ENCODE data around the gene RECQL5.
"Not testable (repeated sequence)": the region's sequence is repeated elsewhere in the genome, so short reads cannot be mapped to it uniquely, and the experiment has no call there.

RECQL5 gene

DNA sequence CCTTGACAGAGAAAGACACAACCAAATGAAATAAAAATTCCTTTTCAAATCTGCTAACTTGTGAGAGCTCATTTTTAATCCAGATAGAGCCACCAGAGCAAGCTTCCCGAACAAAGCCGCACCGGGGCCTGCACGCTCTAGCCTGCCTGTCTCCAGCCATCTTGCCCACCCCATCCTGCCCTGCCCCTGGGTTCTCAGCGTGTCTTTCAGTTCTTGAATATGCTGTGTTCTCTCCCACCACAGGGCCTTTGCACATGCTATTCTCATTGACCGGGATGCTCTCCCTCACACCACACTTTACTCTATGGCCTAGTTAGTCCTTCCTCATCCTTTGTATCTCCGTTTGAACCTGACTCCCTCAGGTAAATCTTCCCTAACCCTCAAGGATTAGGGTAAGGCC is 19.0 kb downstream of the RECQL5 start:
- no peak for DNase-seq (ENCODE audit: low read depth, low spot score)

DNA sequence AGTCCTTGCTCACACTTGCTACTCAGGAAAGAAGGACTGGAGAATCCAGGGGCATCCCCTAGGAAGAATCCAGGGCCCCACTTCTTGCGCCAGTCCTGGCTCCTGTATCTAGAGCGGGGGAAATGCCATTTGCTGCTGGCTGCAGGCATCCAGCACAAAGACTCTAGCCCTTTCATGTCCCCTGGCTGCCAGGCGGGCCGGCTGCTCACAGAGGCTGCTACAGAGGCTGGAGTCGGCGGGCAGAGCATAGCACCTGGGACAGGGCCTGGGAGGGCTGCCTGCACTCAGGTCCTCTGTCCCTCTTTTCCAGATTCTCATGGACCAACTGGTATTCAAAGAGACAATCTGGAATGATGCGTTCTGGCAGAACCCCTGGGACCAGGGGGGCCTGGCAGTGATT is 19.9 kb downstream of the RECQL5 start:
- no peak for DNase-seq (ENCODE audit: low read depth, low spot score)

DNA sequence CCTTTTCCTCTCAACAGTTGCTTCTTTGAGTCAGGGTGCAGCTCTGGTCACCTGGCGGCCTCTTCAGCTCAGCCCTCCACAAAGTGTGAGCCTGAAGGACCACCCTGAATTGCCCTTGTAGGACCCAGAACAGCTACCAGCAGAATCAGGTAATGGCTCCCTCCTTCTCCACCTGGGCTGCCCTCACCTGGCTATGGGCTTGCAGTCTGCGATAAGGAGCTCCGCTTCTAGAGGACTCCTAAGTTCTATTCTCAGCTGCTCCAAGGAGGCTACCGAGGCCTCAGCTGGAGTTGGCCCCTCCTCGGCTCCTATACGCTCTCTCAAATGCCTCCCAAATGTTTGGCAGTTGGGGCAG is 20.3 kb downstream of the RECQL5 start:
- DNase-seq (ENCODE audit: low read depth, low spot score): no peak

DNA sequence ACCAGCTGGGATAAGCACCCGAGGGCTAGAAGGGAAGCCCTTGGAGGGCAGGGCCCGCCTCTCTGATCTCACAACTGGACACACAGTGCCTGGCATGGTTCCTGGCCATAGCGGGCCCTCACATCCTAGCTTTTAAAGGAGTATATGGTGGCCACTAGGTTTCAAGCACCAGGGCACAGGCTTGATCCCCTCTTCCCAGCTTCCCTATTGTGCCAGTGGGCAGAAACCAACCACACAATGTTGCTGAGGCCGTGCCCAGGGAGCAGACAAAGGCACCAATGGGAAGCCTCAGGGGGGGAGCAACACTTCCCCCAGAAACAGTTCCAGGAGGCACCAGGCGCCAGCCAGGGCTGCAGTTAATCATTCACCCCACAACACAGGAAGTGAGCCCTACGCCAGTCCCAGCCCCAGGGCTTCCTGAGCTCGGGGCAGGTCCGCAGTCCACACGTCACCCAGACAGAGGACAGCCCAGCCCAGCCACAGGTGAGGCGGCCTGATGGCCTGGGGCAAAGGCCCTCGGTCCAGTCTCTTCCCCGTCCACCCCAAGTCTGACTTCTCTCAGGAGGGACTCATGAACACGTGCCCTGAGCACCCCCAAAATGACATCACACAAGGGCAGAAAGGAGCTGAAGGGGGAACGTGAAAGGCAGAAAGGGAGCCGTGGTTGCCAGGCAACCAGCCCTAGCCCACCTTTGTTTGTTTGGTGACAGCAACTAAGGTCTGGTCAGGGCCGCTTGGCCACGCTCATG is 20.9 kb downstream of the RECQL5 start:
- DNase-seq (ENCODE audit: low read depth, low spot score): no peak

DNA sequence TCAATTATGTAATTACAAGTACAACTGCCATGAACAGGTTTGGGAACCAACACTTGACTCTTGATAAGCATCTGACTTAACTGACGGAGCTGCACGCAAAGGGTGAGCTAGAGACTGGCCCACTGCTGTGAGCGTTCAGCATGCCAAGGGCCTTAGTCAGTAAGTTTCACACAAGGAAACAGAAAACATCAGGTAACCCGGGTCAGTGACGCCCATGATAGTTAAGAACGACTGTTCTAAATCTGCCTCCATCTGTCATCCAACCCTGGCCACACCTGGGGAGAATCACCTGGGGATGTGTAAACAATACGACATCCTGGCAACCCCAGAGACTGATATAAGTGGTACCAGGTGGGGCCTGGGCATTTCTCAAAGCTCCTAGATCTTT is 21.5 kb downstream of the RECQL5 start:
- no peak for DNase-seq (ENCODE audit: low read depth, low spot score)

DNA sequence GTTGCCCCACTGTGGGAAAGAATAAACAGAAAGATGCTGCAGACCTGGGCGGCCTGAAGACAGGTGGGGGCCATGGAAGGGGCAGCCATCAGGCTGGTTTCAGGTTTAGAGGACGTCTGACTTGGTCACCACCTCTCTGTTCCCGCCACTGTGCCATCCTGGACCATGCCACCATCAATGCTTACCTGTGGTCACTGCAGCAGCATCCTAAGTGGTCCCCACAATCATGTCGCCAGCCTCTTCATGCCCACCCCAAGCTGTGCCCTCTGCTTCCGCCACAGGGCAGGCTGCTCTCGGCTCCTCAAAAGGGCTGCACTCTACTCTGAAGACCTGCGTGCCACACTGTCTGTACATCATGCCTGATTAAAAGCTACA is 23.3 kb downstream of the RECQL5 start:
- no peak for DNase-seq (ENCODE audit: low read depth, low spot score)

DNA sequence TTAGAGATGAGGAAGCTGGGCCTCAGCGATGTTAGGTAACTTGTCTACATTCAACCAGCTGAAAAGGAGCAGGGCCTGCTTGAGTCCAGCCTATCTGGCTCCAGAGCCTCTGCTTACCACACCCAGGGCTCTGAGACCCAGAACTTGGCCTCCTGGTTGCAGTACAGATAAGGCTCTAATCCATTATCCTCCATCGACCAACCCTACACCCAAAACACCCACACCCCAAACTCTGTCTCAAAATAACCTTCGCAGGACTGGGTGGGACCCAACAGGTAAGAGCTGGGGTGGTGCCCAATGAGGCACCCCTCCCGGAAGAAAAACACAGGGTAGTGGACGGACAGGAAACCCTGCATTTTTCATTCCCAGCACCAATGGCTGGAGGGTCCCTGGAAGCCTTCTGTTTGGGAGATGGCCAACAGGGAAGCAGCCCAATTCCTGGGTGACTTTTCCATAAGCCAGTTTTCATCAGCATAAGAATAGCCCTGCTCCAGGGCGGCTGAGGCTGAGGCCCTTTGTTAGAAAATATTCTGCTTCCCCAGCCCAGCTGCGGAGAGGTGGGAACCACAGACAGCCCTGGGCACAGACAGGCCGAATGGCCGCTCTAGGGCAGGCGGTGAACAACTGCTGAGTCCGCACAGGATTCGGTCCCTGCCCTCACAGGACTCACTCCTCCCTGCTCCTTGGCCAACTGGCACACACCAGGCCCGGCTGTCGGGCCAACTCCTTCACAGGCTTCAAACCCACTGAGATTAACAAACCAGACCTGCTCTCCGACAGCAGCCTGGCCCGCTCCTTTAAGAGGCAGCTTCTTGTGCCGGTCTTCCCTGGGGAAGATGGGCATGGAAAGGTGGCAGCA is 23.9 kb downstream of the RECQL5 start:
- DNase-seq (ENCODE audit: low read depth, low spot score): no peak

DNA sequence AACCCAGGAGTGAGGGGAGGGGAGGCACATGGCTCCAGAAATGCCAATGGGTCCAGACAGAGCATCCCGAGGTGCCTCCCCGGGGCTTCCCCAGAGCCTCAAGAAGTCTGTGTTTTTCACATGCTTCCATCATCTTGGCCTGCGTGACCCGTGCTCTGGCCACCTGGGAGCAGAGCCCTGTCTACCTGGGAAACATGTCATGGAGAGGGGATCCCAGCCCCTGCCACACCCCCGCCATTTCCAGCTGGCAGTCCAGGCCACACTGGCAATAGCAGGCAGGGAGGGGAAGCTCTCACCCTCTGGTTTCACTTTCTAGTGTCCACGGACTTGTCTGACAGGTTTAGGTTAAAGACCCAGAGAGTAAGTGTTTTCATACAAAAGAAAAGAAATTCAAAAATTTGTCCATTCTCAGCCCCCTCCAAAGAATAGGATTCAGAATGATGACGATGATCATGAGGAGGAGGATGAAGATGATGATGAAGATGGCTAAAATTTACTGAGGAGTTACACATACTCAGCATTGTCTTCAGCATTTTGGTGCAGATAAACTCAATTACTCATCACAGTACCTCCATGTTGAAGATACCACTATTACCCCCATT is 24.7 kb downstream of the RECQL5 start:
- no peak for DNase-seq (ENCODE audit: low read depth, low spot score)

DNA sequence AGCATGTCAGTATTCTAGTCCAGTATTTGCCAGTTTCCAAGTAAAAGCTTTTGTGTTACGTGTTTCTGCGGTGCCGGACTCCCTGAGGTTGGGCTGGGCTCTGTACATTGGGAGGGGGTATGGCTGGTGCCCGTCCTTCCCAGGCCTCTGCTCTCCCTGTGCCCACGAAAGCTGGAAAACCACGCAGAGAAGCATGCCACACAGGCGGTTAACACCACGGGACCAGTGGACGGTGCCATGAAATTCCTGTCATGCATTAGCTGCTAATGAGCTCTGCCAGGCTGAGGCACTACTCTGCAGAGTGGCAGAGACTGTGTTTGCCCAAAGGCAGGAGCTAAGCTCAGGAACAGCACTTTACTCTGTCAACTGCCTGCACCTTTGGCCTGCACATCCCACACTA is 25.6 kb downstream of the RECQL5 start:
- no peak for DNase-seq (ENCODE audit: low read depth, low spot score)

DNA sequence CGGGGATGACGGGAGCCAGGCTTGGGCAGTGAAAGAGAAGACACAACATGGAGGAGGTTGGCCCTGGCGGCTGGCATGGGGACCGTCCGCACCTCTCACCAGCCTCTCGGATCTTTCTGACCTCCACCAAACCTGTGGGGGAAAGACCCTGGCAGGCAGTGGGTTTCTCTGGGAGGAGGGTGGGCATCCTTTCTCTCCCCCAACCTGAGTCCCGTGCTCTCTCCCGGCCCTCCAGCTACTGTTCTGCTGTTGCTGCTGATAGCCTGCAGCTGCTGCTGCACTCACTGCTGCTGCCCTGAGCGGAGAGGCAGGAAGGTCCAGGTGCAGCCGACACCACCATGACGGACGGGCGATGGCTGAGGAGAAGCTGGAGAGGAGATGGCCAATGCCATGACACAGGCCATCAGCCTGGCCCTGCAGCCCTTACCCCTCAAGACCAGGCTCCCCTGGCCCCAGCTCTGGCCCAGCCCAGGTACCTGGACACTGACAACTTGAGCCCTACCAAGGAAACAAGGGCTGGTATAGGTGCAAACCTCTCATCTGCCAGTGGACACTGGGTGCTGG is 26.3 kb downstream of the RECQL5 start:
- DNase-seq (ENCODE audit: low read depth, low spot score): no peak

DNA sequence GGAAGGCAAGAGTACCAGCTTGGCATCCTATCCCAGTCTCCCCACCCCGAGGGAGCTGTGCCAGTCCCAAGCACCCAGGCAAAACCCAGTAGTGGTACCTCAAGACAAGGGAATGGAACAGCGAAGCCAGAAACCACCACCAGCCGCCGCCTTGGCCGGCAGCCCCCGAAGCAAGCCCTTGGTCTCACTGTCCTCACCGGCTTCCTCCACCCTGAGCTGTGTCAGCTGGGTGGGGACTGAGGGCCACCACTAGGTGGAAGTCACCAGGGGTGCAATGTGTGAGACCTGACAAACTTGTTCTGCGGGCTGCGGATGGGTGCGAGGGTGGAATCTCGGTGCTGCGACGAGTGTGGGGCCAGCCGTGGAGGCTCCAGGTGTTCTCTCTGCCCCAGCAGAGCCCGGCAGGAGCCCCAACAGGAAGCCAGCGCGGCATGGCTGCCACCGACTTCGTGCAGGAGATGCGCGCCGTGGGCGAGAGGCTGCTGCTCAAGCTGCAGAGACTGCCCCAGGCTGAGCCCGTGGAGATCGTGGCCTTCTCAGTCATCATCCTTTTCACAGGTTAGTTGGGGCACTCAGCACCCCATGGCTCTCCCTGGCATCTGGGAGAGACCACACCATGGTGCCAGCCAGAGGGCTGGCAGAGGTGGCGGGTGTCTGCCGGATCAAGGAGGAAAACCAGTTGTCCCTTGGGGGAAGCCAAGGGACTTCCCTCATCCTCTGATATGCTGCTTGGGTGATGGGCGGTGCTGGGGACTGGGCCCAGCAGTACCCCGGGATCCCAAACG is 27.0 kb downstream of the RECQL5 start:
- DNase-seq (ENCODE audit: low read depth, low spot score): no peak

DNA sequence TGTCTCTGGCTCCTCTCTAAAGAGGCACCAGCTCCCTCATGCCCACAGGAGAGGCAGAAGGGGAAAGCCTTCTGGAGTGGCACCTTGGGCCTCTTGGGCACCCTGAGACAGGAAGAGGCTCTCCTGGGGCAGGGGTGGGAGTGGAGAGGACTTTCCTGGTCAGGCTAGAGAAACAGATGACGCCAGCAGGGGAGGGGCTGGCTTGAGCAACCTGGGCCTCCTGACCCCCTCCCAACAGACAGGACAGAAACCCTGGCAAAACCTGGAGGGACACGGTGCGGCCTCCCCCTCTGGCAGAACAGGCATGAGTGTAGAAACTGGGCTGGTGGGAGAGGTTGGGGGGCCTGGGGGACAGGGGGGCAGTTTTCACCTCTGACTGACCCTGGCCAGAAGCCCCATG is 27.6 kb downstream of the RECQL5 start:
- no peak for DNase-seq (ENCODE audit: low read depth, low spot score)

DNA sequence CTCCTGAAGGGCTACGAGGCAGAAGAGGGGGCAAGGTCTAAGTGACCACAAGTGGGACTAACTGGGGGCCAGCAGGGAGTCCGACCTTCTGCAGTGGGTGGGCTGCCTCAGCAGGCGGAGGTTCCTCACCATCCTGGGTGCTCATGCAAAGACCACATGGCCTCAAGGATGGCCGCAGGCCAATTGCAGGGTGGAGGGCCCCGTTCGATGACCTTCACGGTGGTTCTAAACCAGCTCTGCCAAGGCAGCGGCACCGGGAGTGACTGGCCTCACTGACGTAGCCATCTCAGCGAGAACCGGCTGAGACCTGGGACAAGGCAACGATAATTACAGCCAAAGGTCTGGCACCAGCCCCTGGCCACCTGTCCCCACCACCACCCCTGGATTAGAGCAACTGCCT is 28.1 kb downstream of the RECQL5 start:
- no peak for DNase-seq (ENCODE audit: low read depth, low spot score)

DNA sequence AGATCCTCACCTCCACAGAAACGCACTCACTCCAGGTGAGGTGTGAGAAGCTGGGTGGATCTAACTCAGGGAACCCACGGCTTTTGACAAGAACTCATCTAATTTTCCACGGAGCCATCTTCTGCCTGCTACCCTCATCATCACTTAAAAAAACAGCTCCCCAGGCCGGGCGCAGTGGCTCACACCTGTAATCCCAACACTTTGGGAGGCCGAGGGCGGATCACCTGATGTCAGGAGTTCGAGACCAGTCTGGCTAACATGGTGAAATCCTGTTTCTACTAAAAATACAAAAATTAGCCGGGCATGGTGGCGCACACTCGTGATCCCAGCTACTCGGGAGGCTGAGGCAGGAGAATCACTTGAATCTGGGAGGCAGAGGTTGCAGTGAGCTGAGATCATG is 28.9 kb downstream of the RECQL5 start:
- DNase-seq (ENCODE audit: low read depth, low spot score): not testable (repeated sequence)

DNA sequence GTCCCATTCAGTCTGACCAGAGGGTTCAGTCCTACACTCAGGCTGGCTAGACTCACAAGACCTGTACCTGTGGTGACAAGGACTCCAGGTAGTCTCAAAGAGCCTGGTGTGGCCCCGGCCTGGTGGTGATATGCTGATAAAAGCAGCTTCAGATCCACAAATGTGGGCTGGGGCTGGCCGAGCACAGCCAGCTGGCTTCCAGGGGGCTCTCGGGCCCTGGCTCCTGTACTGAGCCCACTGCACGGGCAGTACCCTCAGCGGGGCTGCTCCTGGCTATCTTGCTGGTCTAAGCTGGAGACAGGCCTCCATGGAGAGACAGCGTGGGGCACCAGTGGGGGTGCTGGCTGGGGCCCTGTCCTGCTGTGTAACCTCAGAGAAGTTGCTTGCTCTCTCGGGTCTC is 29.4 kb downstream of the RECQL5 start:
- no peak for DNase-seq (ENCODE audit: low read depth, low spot score)

DNA sequence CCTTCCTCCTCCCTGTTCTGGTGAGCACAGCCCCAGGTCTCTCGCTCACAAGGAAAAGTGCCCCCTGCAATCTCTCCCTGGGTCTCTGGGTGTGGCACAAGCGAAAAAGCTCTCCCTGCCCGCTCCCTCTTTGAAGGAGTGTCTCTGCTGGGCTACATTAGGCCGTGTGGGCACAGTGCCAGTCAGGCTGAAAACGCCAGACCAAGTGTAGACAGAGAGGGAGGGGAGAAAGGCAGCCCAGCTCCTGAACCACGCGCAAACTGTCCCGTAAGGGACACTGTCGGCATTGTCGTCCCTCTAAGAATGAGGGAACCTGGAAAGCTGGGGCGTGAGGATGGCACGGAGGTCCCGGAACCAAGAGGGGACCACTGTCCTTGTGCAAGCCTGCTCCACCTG is 29.8 kb downstream of the RECQL5 start:
- DNase-seq (ENCODE audit: low read depth, low spot score): no peak

DNA sequence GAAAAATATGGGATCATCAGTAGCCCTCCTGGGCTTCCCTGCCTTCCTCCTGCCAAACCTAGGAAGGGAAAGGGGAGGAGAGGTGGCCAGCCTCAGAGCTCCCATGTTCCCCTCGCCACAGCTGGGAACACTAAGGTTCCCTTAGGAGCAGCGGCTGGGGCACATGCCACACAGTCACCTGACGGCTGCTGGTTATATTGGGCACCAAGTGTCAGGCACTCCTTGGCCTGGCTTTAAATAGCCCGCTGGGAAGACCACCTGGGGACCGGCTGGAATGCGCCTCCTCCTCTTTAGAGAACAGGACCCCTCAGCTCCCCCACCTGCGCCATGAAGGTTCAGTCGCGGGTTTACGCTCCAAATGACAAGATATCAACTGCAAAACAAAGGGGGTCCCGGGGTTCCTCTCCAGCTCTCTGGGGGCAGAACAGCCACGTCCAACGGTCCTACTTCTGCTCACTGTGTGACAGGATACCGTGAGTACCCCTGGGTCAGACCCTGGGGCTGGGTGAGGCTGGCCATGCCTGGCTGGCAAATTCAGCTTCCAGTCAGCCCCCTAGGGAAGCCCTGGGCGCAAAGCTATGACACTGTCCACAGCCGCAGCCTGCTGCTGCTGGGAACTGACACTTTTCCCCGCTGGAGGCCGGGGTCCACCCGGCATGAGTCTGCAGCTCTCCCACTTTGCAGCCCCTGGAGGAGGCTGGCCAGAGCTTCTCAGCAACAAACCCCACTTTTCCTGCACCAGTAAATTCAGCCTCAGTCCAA is 30.4 kb downstream of the RECQL5 start:
- DNase-seq (ENCODE audit: low read depth, low spot score): no peak

DNA sequence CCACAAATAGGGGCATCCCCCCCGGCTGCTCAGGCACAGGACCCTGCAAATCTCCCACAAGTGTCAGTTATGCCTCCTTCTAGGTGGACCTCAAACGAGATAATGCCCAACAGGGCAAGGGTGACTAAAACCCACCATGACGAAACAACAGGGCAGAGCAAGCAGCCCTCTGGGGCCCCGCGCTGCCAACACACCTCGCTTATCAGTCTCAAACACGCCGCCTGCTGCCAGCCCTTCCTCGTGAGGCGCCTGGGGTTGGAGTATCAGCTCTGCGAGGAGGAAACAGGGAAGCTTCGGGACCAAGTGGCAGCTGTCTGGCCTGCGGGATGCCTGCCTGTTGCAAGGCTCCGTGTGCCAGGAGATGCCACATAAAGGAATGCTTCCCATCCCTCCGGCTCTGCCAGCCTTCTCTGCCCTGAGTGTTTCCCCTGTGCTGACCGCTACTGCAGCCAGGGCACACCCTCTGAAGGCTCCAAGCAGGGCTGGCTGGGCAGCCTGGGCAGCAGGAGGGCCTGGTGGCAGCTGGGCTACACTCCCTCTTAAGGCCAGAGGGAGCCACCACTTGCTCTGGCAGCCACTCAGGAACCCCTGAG is 31.2 kb downstream of the RECQL5 start:
- DNase-seq (ENCODE audit: low read depth, low spot score): no peak

DNA sequence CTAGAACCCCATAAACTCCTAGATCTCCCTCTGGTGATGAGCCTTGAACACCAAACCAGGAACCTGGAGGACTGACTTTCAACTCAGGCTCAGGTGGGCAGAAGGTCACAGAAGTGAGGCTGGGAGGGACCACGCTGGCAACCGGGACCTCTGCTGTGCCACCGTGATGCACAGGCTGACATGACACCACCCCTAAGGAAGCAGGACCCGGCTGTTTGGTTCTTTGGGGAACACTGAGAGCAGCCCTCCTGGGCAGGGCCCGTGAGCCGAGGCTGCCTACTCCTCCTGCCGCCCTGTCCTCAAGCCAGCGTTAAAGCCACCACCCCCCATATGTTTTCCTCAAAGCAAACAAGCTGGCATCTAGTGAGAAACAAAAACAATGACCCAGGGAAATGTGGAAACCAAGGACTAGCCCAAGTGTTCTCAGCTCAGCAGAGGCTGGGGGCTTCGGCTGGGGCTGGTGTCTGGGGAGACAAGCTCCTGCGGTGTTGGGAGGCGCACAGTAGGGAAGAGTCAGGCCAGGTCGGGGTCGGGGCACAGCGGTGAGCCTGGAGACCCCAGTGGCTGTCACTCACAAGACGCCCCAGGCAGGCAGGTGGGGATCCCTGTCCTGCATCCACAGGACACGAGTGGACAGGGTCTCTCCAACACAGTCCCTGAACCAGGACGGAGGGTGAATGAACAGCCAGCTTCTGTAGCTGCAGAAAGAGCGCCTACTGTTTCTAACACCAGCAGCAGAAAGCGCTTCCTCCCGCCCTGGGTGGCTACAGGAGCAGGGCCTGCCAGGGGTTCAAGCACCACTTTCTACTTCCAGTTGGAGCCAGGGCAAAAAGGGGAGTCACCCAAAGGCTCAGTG is 32.0 kb downstream of the RECQL5 start:
- DNase-seq (ENCODE audit: low read depth, low spot score): no peak

DNA sequence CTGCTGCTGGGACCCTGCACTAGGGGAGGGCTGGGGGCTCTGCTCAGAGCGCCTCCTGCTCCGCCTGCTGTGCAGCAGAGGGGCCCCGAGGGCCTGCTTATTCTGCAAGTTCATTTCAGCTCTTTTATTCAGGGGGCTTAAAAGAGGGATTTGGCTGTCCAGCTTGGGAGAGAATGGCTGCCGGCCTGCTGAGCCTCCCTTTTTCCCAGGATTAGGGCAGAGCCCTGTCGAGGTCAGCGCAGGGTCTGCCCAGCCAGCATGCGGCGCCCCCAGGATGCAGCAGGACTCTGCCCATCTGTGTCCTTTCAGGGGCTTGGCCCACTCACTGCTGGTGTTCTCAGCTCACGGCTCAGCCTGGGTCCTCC is 32.6 kb downstream of the RECQL5 start:
- no peak for DNase-seq (ENCODE audit: low read depth, low spot score)

Measured in activated CD4-positive, CD25-positive, alpha-beta regulatory T cell treated with anti-CD3 and anti-CD28 coated beads, Interleukin-2, amount 50 U/mL, for 16 hours (primary cell).